Suppressor macrophage treated with lipopolysaccharide for 4 hours (primary cell): ENCODE results near the gene PTPRG.
"Not testable (repeated sequence)": the region's sequence is repeated elsewhere in the genome, so short reads cannot be mapped to it uniquely, and the experiment has no call there.

Experiments used
- DNase-seq: peaks from one replicate; pipeline ENCODE4 v3.0.0-alpha.2; 2020

The PTPRG gene

DNA sequence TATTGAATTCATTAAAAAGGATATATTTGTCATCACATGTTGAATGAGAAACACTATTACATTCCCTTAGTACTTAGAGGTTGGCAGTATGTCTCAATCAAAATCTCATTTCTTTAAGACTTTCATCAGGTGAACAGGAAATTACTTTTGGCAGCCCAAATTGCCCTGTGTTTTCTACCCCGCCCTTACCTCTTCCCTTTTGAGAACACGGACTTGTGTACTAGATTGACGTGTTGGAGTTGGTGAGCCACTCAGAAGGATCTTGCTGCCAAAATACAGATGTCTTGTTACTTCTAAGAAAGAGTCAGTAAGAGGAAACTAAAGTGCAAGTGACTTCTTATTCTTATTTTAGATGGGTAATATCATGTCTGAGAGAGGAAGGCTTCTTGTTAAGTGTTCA, 425.1 kb downstream of the PTPRG start:
- DNase-seq, result no peak

DNA sequence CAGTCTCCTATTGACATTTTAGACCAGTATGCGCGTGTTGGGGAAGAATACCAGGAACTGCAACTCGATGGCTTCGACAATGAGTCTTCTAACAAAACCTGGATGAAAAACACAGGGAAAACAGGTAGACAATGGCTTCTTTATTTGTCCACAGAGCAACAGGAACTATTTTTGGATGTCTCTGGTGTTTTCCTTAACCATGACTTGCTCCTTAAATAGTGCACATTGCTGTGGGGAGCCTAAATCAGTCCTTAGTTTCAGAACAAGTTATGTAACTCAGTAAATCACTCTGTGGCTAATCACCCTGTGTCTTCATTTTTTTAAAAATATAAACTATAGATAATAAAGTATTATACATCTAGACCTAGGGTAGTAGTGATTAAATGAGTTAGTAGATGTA, 428.3 kb downstream of the PTPRG start:
- DNase-seq, result no peak

DNA sequence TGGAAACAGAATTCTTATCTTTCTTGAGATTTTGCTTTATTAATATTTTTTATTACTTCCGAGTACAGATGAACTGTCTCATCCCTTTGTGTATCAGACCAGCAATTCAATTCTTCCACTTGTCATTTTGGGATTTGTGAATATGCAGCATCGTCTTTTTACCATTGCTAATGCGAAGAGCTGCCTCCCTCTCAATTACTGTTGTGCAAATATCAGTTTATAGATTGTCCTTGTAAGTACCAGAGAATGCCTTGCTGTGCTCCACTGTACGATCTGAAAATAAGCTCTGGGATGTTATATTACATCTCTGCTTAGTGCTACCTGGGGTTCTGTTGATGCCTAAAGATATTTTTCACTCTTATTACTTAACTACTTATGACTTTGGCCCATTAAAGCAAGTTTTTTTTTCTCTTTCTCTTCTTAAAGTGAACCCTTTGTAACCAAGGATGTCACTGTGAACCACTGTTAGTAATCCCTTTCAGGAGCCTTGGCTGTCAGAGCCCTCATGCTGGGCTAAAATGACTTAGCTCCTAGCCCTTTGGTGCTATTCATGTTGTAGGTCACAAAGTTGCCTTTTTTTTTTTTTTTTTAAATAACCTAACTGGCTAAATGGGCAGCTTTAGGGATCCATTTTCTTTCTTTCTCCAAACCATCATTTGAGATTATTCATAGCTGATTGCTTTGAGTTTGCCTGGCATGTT, 429.1 kb downstream of the PTPRG start:
- no peak for DNase-seq

GRCh38 chr3:61991706-61992105, 430.3 kb downstream of the PTPRG start:
- no peak for DNase-seq

DNA sequence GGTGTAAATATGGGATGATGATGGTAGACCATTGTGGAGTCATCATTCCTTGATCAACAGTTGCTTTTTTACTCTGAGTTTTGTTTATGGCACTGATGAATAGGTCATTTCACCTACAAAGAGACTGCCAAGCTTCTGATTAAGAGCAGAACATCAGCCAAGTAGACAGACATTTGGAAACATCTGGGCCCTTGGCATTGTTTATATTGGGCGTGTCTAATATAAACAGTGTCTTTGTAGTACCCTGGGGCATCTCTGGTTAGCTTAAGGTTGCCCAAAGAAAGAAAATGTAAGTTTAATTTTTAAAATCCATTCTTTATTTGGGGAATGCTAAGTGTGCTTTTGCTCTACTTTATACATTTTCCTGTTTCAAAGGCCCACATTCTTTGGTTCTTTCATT, 435.0 kb downstream of the PTPRG start:
- DNase-seq, result no peak

- no peak for DNase-seq
These were observed 435.7 kb downstream of the PTPRG start for GRCh38 chr3:61997101-61997500.

DNA sequence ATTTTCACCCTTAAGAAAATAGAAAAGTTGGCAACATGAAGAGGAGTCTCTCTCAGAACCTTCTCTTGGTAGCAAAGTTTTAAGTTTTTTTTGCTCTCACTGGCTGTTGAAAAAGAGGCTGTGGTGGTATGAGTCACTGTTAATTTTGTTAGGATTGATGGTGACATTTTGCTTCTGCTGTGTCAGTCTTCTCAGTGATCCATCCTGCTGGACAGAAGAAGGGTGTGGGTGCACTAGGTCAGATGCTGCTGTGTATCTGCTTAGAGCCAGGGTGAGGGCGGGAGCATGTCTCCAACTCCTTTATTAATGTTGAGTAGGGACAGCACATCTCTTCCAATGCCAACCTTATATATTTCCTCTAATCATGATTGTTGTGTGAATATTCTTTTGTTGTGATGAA, 442.5 kb downstream of the PTPRG start:
- DNase-seq, result no peak

GRCh38 chr3:62007036-62007435, 445.7 kb downstream of the PTPRG start:
- no peak for DNase-seq

DNA sequence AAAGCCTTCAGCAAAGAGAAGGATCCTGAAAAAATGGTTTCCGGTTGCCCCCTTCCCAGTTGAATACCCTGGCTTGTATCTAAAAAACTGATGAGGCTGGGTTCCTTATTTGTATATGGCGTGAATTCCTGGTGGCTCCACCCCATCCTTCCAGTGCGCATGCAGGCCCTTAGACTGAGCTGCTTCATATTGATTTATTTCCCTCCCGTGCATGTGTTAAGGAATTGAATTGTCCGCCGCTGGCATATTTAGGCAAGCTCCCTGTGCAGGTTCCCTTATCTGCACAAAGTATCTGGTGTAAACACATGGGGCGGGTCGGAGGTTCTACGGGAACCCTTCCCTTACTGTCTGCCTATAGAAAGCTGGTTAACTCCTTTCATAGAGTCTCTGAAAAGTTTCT, 449.6 kb downstream of the PTPRG start:
- no peak for DNase-seq

DNA sequence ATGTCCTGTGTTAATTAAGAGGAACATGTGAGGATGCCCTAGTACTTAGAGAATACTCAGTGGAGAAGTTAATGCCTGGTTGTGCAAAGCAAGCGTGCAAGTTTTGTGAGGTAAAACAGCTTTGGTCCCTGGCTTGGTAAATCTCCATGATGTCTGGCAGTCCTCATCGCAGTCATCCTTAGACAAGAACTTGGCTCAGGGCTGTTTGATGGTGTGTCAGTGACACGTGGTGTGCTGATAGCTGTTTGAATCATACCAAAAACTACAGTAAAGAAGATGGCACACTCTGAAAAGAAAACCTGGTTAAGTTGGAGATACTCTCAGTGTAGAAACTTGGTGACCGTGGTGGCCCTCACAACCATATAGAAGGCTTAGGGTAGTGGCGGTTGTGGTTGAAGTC, 450.3 kb downstream of the PTPRG start:
- DNase-seq, result no peak

GRCh38 chr3:62013951-62014350, 452.6 kb downstream of the PTPRG start:
- DNase-seq, result no peak

DNA sequence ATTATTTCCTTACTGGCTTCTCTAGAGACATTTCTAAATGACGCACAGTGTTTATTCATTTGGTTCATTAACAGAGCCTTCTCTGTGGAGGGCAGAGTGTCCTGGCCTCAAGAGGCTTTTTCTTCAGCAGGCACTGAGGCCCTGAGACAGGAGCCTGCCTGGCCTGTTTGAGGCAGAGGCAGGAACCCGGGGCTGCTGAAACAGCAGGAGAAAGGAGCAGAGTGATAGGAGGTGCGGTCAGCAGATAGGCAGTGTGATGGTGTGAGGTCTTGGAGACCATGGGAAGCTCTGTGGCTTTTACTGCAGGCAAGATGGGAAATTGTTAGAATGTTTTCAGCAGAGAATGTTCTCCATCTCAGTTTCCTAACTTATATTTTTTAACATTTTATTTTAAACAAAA, 453.7 kb downstream of the PTPRG start:
- no peak for DNase-seq

DNA sequence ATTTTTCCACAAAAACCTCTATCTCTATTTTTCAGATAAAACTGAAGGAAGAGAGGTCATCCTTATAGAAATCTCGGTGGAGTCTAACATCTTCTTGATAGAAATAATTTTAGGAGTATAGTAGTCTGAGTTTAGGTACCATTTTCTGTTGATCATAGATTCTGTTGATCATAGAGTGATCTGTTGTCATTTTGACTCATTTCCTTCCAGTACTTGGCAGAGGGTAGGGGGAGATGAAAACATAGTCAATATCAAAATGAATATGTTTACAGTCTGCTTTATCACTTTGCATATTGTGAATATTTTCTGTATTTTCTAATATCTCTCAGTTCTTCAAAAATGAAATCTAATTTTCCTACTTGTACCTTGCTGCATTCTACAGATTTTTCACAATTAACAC, 458.5 kb downstream of the PTPRG start:
- no peak for DNase-seq

- no peak for DNase-seq
These were observed 459.3 kb downstream of the PTPRG start for GRCh38 chr3:62020706-62021105.

GRCh38 chr3:62022312-62022711, 460.9 kb downstream of the PTPRG start:
- DNase-seq, result no peak

GRCh38 chr3:62024882-62025281, 463.5 kb downstream of the PTPRG start:
- DNase-seq, result no peak

DNA sequence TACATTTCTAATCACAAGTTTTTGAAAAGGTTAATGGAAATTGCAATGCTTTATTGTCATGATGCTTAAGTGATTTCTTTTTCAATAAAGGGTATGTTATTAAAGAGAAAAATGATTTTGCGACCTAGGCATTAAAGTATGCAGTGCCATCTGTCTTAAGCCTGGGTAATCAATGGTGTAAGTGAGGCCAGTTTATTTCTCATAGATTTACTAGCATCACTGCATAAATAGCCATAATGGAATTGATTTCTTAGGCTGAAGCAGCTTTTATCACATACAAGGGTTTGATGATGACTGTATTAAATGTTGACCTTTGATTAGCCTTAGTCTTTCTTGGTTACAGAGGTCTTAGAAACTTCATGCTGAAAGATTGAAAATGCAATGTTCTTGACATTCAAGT, 464.5 kb downstream of the PTPRG start:
- DNase-seq, result no peak

DNA sequence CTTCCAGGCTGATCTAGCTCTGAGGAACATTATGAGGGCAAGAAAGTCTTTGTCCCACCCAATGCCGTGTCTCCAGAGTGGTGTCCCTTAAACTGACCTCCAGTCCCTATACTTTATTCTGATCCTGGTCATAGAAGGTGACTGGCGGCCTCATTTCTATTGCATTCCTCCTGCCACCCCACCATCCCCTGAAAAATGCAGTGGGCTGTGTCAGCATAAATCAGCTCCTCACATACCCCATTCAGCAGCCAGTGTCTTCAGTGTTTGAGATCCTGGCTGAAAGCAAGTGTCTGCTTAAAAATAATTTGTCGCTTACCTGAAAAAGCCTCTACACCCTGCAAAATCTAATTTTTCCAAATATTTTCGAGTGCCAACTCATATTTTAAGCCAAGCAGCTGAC, 465.9 kb downstream of the PTPRG start:
- DNase-seq, result no peak

- no peak for DNase-seq
These were observed 466.4 kb downstream of the PTPRG start for GRCh38 chr3:62027796-62028195.

DNA sequence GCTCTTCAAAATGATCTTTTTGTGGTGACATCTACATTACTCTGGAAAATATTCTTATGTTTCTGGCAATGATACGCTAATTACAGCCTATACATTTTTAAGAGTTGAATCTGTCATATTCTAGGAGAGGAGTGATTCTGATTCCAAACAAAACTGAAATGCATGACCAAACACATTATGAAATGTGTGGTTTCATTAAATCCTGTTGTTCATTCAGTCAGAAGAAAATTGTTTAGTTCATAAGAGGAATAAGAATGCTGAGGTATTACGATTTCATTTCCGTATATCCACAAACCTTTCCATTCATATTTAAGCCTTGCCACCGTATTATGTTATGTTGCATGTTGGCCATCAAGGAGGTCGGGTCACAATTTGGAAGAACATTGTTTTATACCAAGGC, 466.9 kb downstream of the PTPRG start:
- no peak for DNase-seq

DNA sequence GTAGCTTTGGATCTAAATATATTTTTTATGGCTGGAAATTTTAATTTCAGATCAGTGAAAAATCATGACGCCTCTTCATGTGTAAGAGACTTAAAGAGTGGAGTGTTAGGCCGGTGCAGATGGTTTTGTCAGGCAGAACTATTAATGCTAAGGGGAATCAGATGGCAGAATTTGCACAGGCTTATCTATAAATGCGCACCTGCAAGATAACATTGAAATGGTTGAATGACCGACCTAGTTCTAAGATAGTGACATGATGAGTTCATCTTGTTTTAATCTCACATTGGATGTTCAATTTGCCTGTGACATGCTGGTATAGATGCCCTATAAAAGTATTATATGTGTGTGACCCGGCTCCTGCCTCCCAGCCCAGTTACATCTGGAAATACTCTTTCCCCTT, 471.4 kb downstream of the PTPRG start:
- no peak for DNase-seq

- no peak for DNase-seq
These were observed 474.2 kb downstream of the PTPRG start for GRCh38 chr3:62035402-62036057.

GRCh38 chr3:62036726-62037125, 475.4 kb downstream of the PTPRG start:
- no peak for DNase-seq

DNA sequence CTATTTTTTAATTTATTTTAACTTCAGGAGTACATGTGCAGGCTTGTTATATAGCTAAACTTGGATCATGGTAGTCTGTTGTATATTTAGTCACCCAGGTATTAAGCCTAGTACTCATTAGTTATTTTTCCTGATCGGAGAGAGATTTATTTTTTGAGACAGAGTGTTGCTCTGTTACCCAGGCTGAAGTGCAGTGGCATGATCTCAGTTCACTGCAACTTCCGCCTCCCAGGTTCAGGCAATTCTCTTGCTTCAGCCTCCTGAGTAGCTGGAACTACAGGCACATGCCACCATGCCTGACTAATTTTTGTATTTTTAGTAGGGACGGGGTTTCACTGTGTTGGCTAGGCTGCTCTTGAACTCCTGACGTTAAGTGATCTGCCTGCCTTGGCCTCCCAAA, 477.4 kb downstream of the PTPRG start:
- not testable (repeated sequence) for DNase-seq

DNA sequence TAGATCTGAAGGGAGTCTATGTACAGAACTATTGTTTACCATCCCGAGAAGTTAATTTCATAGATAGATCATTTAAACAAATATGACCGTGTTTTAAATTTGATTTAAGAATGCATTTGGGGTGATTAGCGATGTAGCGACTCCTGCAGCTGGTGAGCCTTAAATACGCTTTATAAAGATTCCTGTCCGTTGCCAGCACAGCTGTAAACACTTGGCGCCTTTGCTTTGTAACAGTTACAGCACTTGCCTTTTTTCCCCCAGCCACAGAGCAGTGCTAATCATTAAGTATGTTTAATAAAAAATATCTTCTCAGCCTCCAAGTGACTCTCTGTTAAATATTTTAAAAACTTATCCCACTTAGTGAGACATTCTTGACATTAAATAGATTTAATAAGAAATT, 478.2 kb downstream of the PTPRG start:
- DNase-seq, result no peak
